Adrenal gland (tissue), 12 donors: ENCODE measurements around the gene MDM1. TPM values are rescaled to one million over a fixed set of nuclear protein-coding genes. Genes with fewer than 3 reads are reported as not detected.

ENCODE experiments used
- DNase-seq, 7 donors: peaks; one replicate each; pipeline ENCODE4 v3.0.0-alpha.2; 2019 to 2020
- H3K27ac ChIP-seq, 5 donors: fragments of 200-600 bp; sonication (generic) in 4 of 5; 1 replicate in 3 of 5; 2 replicates in 2 of 5; pipeline versions ENCODE4 v1.5.1 to v1.8.0; 2016 to 2020; ENCODE audit warnings: mild to moderate bottlenecking in 1 of 5
- H3K27me3 ChIP-seq: fragments of 200-600 bp; 2 replicates; pipeline ENCODE4 v1.8.0; 2021
- H3K36me3 ChIP-seq, 2 donors: fragments of 200-600 bp; replicated peaks in 1 of 2; 1 replicate in 1 of 2; 2 replicates in 1 of 2; pipeline versions ENCODE4 v1.5.1 to v1.8.0; 2018 to 2022
- H3K4me1 ChIP-seq, 2 donors: fragments of 200-600 bp; replicated peaks in 1 of 2; 1 replicate in 1 of 2; 2 replicates in 1 of 2; pipeline versions ENCODE4 v1.5.1 to v1.8.0; 2018 to 2021
- H3K4me3 ChIP-seq, 4 donors: fragments of 200-600 bp; sonication (generic) in 3 of 4; one replicate each; pipeline ENCODE4 v1.5.1; 2016 to 2018
- H3K9me3 ChIP-seq, 3 donors: fragments of 200-600 bp; sonication (generic) in 1 of 3; replicated peaks in 1 of 3; 1 replicate in 2 of 3; 2 replicates in 1 of 3; pipeline versions ENCODE4 v1.5.1 to v1.8.0; 2016 to 2021
- CTCF ChIP-seq, 6 experiments: fragments of 450-650 bp in 4 of 6; fragments of 200-600 bp in 2 of 6; sonication (generic) in 1 of 6; IDR thresholded peaks; 1 replicate in 5 of 6; 2 replicates in 1 of 6; pipeline versions ENCODE4 v1.5.1 to v1.8.0; 2016 to 2021; ENCODE audit warnings: antibody characterized with exemption in 6 of 6, mild to moderate bottlenecking in 2 of 6, moderate library complexity in 1 of 6
- POLR2A ChIP-seq, 2 donors: fragments of 450-650 bp; IDR thresholded peaks; one replicate each; pipeline ENCODE4 v1.6.1; 2017; ENCODE audit warnings: antibody characterized with exemption in 2 of 2, mild to moderate bottlenecking in 2 of 2, moderate library complexity in 1 of 2
- WGBS, 4 donors: extraction: QIAGEN DNeasy Blood & Tissue Kit in 2 of 4; methylation state at CpG; one replicate each; pipeline versions ENCODE4 v1.1.5 to v1.1.7; 2013 to 2017; 5-methylcytosine and 5-hydroxymethylcytosine counted together
- intact Hi-C, 2 donors: fragments of 100-400 bp; cut with DNase I; formaldehyde crosslinking; loops; one replicate each; pipeline versions ENCODE4 v1.14.1 to v1.15.0; 2022 to 2023
- polyA plus RNA-seq, 3 donors: library from polyadenylated mRNA; stranded (reverse); fragments of 200-250 nt in 2 of 3; fragments of 350-450 nt in 1 of 3; fragmentation: Illumina TruSeq in 1 of 3; extraction: RNeasy Lipid Tissue Mini Kit (QIAGEN cat#74804) in 1 of 3; gene quantifications; one replicate each; pipeline ENCODE4 v1.2.3, GENCODE V29; 2013 to 2014
- total RNA-seq, 9 donors: library from RNA; depleted of rRNA in 4 of 9; stranded (reverse); fragments of >200 nt in 4 of 9; fragments of 120-200 nt in 1 of 9; fragmentation: NEBNext Ultra II Directional in 1 of 9; extraction: Animal tissue kit (Norgen Biotek cat#: 25700) in 1 of 9; gene quantifications; one replicate each; pipeline versions ENCODE4 v1.1.0 to v1.2.4, GENCODE V29; 2013 to 2023
- donor health status: healthy with polysubstance abuse.
- donor health status: Bipolar disorder and iron deficiency.
- donor health status: DM: yes; HTN: yes; CAD: no.
- donor health status: DM: no; HTN: no; CAD: no.
- donor health status: DM: no; HTN: no; CAD: no.
- donor health status: DM: yes; HTN: yes; CAD: no.

Gene MDM1
- total and polyA plus RNA-seq, 12 donors: 6.5 to 19.4 (median 10.5) TPM

- H3K27me3 ChIP-seq: no peaks in the 10 kb centered on the region
- WGBS, 4 donors: 79 to 90% (median 88%) methylated on average over 3 of the region's 3 CpGs
These were observed 46.6 kb downstream of the MDM1 start for GRCh38 chr12:68285541-68285940.

GRCh38 chr12:68281322-68282077, 50.7 kb downstream of the MDM1 start:
- no peak for TF ChIP-seq CTCF (IDR thresholded peaks at IDR 0.05)
- no peak overlapping the region for H3K27ac ChIP-seq
- no peaks in the 10 kb centered on the region for H3K9me3 ChIP-seq
- peaks cover 0 to 6% of the 10 kb centered on the region in 2 donors for H3K4me1 ChIP-seq
- intact Hi-C loops: no loop called here
- no peak for DNase-seq
- no peak overlapping the region for H3K4me3 ChIP-seq
- 92 to 95% (median 94%) methylated on average over 4 of the region's 4 CpGs for WGBS, 4 donors
- no peaks in the 10 kb centered on the region for H3K27me3 ChIP-seq
- H3K36me3 ChIP-seq: no peaks in the 10 kb centered on the region

More at GRCh38 chr12:68285541-68285940, 46.6 kb downstream of the MDM1 start:
- DNase-seq: no peak
- Histone ChIP-seq H3K9me3 (no peaks in the 10 kb centered on the region), H3K27ac (no peak overlapping the region), H3K4me1 (peaks cover 0 to 5% of the 10 kb centered on the region in 2 donors), H3K36me3 (no peaks in the 10 kb centered on the region), H3K4me3 (no peak overlapping the region)
- no peak for TF ChIP-seq CTCF (IDR thresholded peaks at IDR 0.05)
- no peak for TF ChIP-seq POLR2A (IDR thresholded peaks at IDR 0.05)
- intact Hi-C loops: no loop called here

GRCh38 chr12:68280240-68280639, 51.9 kb downstream of the MDM1 start:
- no peak overlapping the region for H3K27ac ChIP-seq
- TF ChIP-seq CTCF (IDR thresholded peaks at IDR 0.05) (no peak), POLR2A (IDR thresholded peaks at IDR 0.05) (no peak)
- intact Hi-C loops: no loop called here
- H3K4me3 ChIP-seq: no peak overlapping the region
- no peaks in the 10 kb centered on the region for H3K9me3 ChIP-seq
- H3K36me3 ChIP-seq: no peaks in the 10 kb centered on the region
- H3K4me1 ChIP-seq: peaks cover 0 to 6% of the 10 kb centered on the region in 2 donors
- 79 to 96% (median 87%) methylated on average over 2 of the region's 2 CpGs for WGBS, 4 donors
- no peaks in the 10 kb centered on the region for H3K27me3 ChIP-seq
- DNase-seq: no peak

- no peak for TF ChIP-seq POLR2A (IDR thresholded peaks at IDR 0.05)
- no peak for TF ChIP-seq CTCF (IDR thresholded peaks at IDR 0.05)
- intact Hi-C loops: no loop called here
- H3K27ac ChIP-seq: no peak overlapping the region
These were observed 52.7 kb downstream of the MDM1 start for GRCh38 chr12:68279227-68280054.

More at GRCh38 chr12:68279227-68280054, 52.7 kb downstream of the MDM1 start:
- no peaks in the 10 kb centered on the region for H3K27me3 ChIP-seq
- peaks cover 0 to 6% of the 10 kb centered on the region in 2 donors for H3K4me1 ChIP-seq
- peak; percentile 14 to 71 (median 60) for DNase-seq
- H3K36me3 ChIP-seq: no peaks in the 10 kb centered on the region
- 43 to 54% (median 49%) methylated on average over 5 of the region's 5 CpGs for WGBS, 4 donors
- H3K4me3 ChIP-seq: no peak overlapping the region
- H3K9me3 ChIP-seq: no peaks in the 10 kb centered on the region
